ENCODE data around the gene PCDH20. TPM values are rescaled to one million over a fixed set of nuclear protein-coding genes. Genes with fewer than 3 reads are reported as not detected.

Gene PCDH20
- total RNA-seq = not detected
- not detected for polyA plus RNA-seq
- 0 reads per million in 6 experiments for total RNA-seq

- Mint-ChIP-seq H3K4me3 (no peak within 1 kb of the TSS), H3K36me3 (peaks cover 0 to 2% (median 1%) of the 10 kb centered on the region in 3 donors), H3K4me1 (peaks cover 0 to 1% (median 0%) of the 10 kb centered on the region in 4 donors), H3K27ac (peak within 1 kb of the TSS in 2 of 10 donors; percentile 29 to 49), H3K27me3 (peaks cover 20 to 59% (median 35%) of the 10 kb centered on the region in 5 donors), H3K9me3 (peaks cover 0 to 18% (median 8%) of the 10 kb centered on the region in 9 donors)
- POLR2A ChIA-PET = no interaction called here
- DNase-seq (no peak), ATAC-seq (no peak)
Measured at GRCh38 chr13:61415749-61416148, at the start of gene PCDH20. Gene PCDH20, minus strand, starts transcription at chr13:61415849. Its CDS starts 691 bp downstream, at chr13:61415158.

- Mint-ChIP-seq H3K9me3 (peaks cover 0 to 8% (median 0%) of the 10 kb centered on the region in 9 donors), H3K36me3 (no peaks in the 10 kb centered on the region), H3K4me3 (no peak overlapping the region), H3K4me1 (no peaks in the 10 kb centered on the region), H3K27me3 (no peaks in the 10 kb centered on the region), H3K27ac (no peak overlapping the region)
- DNase-seq = no peak
- POLR2A ChIA-PET = no interaction called here
- ATAC-seq = no peak
Measured at GRCh38 chr13:61463024-61463423, 47.4 kb upstream of the PCDH20 start.

GRCh38 chr13:61453121-61453520, 37.5 kb upstream of the PCDH20 start:
- no peak overlapping the region for H3K27ac Mint-ChIP-seq
- H3K4me3 Mint-ChIP-seq = no peak overlapping the region
- peaks cover 0 to 24% (median 10%) of the 10 kb centered on the region in 9 donors for H3K9me3 Mint-ChIP-seq
- ATAC-seq (no peak), DNase-seq (no peak)
- POLR2A ChIA-PET = no interaction called here
- H3K36me3 Mint-ChIP-seq = no peaks in the 10 kb centered on the region
- no peaks in the 10 kb centered on the region for H3K4me1 Mint-ChIP-seq
- H3K27me3 Mint-ChIP-seq = no peaks in the 10 kb centered on the region

- Mint-ChIP-seq H3K9me3 (peaks cover 1 to 16% (median 4%) of the 10 kb centered on the region in 9 donors), H3K4me1 (no peaks in the 10 kb centered on the region), H3K27me3 (no peaks in the 10 kb centered on the region), H3K36me3 (no peaks in the 10 kb centered on the region), H3K4me3 (no peak overlapping the region), H3K27ac (no peak overlapping the region)
- DNase-seq = no peak
- no peak for ATAC-seq
- POLR2A ChIA-PET = no interaction called here
Measured at GRCh38 chr13:61432029-61432428, 16.4 kb upstream of the PCDH20 start.

GRCh38 chr13:61423915-61424314, 8.3 kb upstream of the PCDH20 start:
- Mint-ChIP-seq H3K27me3 (no peaks in the 10 kb centered on the region), H3K9me3 (peaks cover 0 to 5% (median 0%) of the 10 kb centered on the region in 9 donors), H3K4me1 (peaks cover 0 to 1% (median 0%) of the 10 kb centered on the region in 4 donors), H3K4me3 (no peak overlapping the region), H3K27ac (no peak overlapping the region), H3K36me3 (no peaks in the 10 kb centered on the region)
- ATAC-seq = no peak
- POLR2A ChIA-PET = no interaction called here
- no peak for DNase-seq

- Mint-ChIP-seq H3K27me3 (peaks cover 20 to 57% (median 28%) of the 10 kb centered on the region in 5 donors), H3K36me3 (peaks cover 0 to 2% (median 1%) of the 10 kb centered on the region in 3 donors), H3K27ac (no peak overlapping the region), H3K9me3 (peaks cover 0 to 18% (median 9%) of the 10 kb centered on the region in 9 donors), H3K4me3 (no peak overlapping the region), H3K4me1 (peaks cover 0 to 1% (median 0%) of the 10 kb centered on the region in 4 donors)
- POLR2A ChIA-PET = no interaction called here
- ATAC-seq (no peak), DNase-seq (no peak)
Measured at GRCh38 chr13:61417086-61417570, 1.5 kb upstream of the PCDH20 start.

GRCh38 chr13:61415058-61415721, 459 bp downstream of the PCDH20 start:
- H3K4me1 Mint-ChIP-seq = peaks cover 0 to 1% (median 0%) of the 10 kb centered on the region in 4 donors
- ATAC-seq = no peak
- H3K27ac Mint-ChIP-seq = peak overlapping the region in 2 of 10 donors; percentile 29 to 49
- POLR2A ChIA-PET = no interaction called here
- no peak overlapping the region for H3K4me3 Mint-ChIP-seq
- peaks cover 0 to 18% (median 8%) of the 10 kb centered on the region in 9 donors for H3K9me3 Mint-ChIP-seq
- no peak for DNase-seq
- peaks cover 20 to 59% (median 35%) of the 10 kb centered on the region in 5 donors for H3K27me3 Mint-ChIP-seq
- peaks cover 0 to 2% (median 1%) of the 10 kb centered on the region in 3 donors for H3K36me3 Mint-ChIP-seq

- Mint-ChIP-seq H3K27ac (no peak overlapping the region), H3K9me3 (peaks cover 0 to 18% (median 8%) of the 10 kb centered on the region in 9 donors), H3K27me3 (peaks cover 20 to 59% (median 35%) of the 10 kb centered on the region in 5 donors)
Measured at GRCh38 chr13:61414686-61415057, 977 bp downstream of the PCDH20 start.

GRCh38 chr13:61413572-61414535, 1.8 kb downstream of the PCDH20 start:
- DNase-seq = no peak
- Mint-ChIP-seq H3K4me1 (peaks cover 0 to 1% (median 0%) of the 10 kb centered on the region in 4 donors), H3K9me3 (peaks cover 0 to 18% (median 8%) of the 10 kb centered on the region in 9 donors), H3K36me3 (peaks cover 0 to 2% (median 1%) of the 10 kb centered on the region in 3 donors), H3K27me3 (peaks cover 20 to 59% (median 35%) of the 10 kb centered on the region in 5 donors), H3K27ac (no peak overlapping the region), H3K4me3 (no peak overlapping the region)
- POLR2A ChIA-PET = no interaction called here
- ATAC-seq = no peak

More at GRCh38 chr13:61414686-61415057, 977 bp downstream of the PCDH20 start:
- H3K4me3 Mint-ChIP-seq = no peak overlapping the region
- no peak for ATAC-seq
- H3K4me1 Mint-ChIP-seq = peaks cover 0 to 1% (median 0%) of the 10 kb centered on the region in 4 donors
- POLR2A ChIA-PET = no interaction called here
- peaks cover 0 to 2% (median 1%) of the 10 kb centered on the region in 3 donors for H3K36me3 Mint-ChIP-seq
- DNase-seq = no peak

GRCh38 chr13:61410669-61411297, 4.9 kb downstream of the PCDH20 start:
- POLR2A ChIA-PET = no interaction called here
- peaks cover 0 to 1% (median 0%) of the 10 kb centered on the region in 4 donors for H3K4me1 Mint-ChIP-seq
- H3K9me3 Mint-ChIP-seq = peaks cover 0 to 11% (median 7%) of the 10 kb centered on the region in 9 donors
- peaks cover 16 to 37% (median 24%) of the 10 kb centered on the region in 5 donors for H3K27me3 Mint-ChIP-seq
- no peak overlapping the region for H3K4me3 Mint-ChIP-seq
- no peak for DNase-seq
- no peak overlapping the region for H3K27ac Mint-ChIP-seq
- ATAC-seq = no peak
- peaks cover 0 to 2% (median 1%) of the 10 kb centered on the region in 3 donors for H3K36me3 Mint-ChIP-seq

- POLR2A ChIA-PET = no interaction called here
- H3K4me3 Mint-ChIP-seq = no peak overlapping the region
Measured at GRCh38 chr13:61410266-61410665, 5.4 kb downstream of the PCDH20 start.

GRCh38 chr13:61408571-61408970, 7.1 kb downstream of the PCDH20 start:
- ATAC-seq = no peak
- Mint-ChIP-seq H3K9me3 (peaks cover 0 to 5% (median 1%) of the 10 kb centered on the region in 9 donors), H3K4me3 (no peak overlapping the region), H3K27me3 (peaks cover 5 to 17% (median 10%) of the 10 kb centered on the region in 5 donors), H3K27ac (no peak overlapping the region), H3K36me3 (no peaks in the 10 kb centered on the region), H3K4me1 (no peaks in the 10 kb centered on the region)
- POLR2A ChIA-PET = no interaction called here
- no peak for DNase-seq

More at GRCh38 chr13:61410266-61410665, 5.4 kb downstream of the PCDH20 start:
- ATAC-seq (no peak), DNase-seq (no peak)
- peaks cover 0 to 7% (median 4%) of the 10 kb centered on the region in 9 donors for H3K9me3 Mint-ChIP-seq
- H3K4me1 Mint-ChIP-seq = peaks cover 0 to 1% (median 0%) of the 10 kb centered on the region in 4 donors
- peaks cover 0 to 2% (median 1%) of the 10 kb centered on the region in 3 donors for H3K36me3 Mint-ChIP-seq
- peaks cover 13 to 32% (median 19%) of the 10 kb centered on the region in 5 donors for H3K27me3 Mint-ChIP-seq
- H3K27ac Mint-ChIP-seq = no peak overlapping the region

Measured in naive thymus-derived CD8-positive, alpha-beta T cell (primary cell).